K562 (cell line): ENCODE measurements around the gene LDLR. TPM values are rescaled to one million over a fixed set of nuclear protein-coding genes. Genes with fewer than 3 reads are reported as not detected.
"Not testable (repeated sequence)": the region's sequence is repeated elsewhere in the genome, so short reads cannot be mapped to it uniquely, and the experiment has no call there.

ENCODE experiments used
- ATAC-seq: fragments of 200-7000 bp; cut with Tn5 transposase; 3 replicates; pipeline ENCODE4 v1.9.1; 2020; ENCODE audit warnings: moderate library complexity
- BruUV-seq: library from RNA; stranded (reverse); fragments of 400-500 nt; replicated peaks from 2 replicates; lab custom pipeline; 2021; lab: Mats Ljungman, UMichigan
- CTCF ChIA-PET: fragments of 300-600 bp; formaldehyde crosslinking; extraction: SDS; loops from one replicate; lab custom pipeline; 2021; ENCODE audit warnings: low intra/inter-chr PET ratio; lab: Yijun Ruan, JAX
- POLR2A ChIA-PET: fragments of 300-600, 350-650 bp; sonication (Branson Sonifier 250); formaldehyde crosslinking; extraction: SDS; loops from one replicate; lab custom pipeline; 2021; ENCODE audit warnings: antibody characterized with exemption, inconsistent platforms; lab: Yijun Ruan, JAX
- DNase-seq, 4 experiments: peaks; one replicate each; pipeline versions ENCODE4 v3.0.0 to v3.0.0-alpha.2; 2011 to 2018; ENCODE audit warnings: low spot score in 3 of 4, mixed read lengths in 3 of 4; ENCODE audit errors: extremely low read depth in 1 of 4
- FAIRE-seq: peaks from 2 replicates; lab custom pipeline; 2011; peaks lifted over from hg19 to GRCh38; lab: Jason Lieb, UNC
- H2AFZ ChIP-seq: 2 replicates; pipeline ENCODE4 v1.6.0; 2011; ENCODE audit warnings: low read depth, low read length, control low read depth, inconsistent platforms
- H3K27ac ChIP-seq: fragments of 200-600 bp; 3 replicates; pipeline ENCODE4 v1.8.0; 2011; ENCODE audit warnings: low read depth, mild to moderate bottlenecking, control low read depth, inconsistent platforms, low read length, moderate library complexity, mixed read lengths; ENCODE audit errors: extremely low read depth
- H3K27me3 ChIP-seq, 2 experiments: fragments of 300-600 bp in 1 of 2; 2 replicates in 1 of 2; 3 replicates in 1 of 2; pipeline versions ENCODE4 v1.6.0 to v1.8.0; 2011; ENCODE audit warnings: inconsistent platforms in 2 of 2, low read length in 2 of 2, mild to moderate bottlenecking in 1 of 2, mixed read lengths in 1 of 2, moderate library complexity in 1 of 2; ENCODE audit not compliant: control insufficient read depth in 2 of 2, insufficient read depth in 2 of 2
- H3K36me3 ChIP-seq: fragments of 300-600 bp; 3 replicates; pipeline ENCODE4 v1.8.0; 2011; ENCODE audit warnings: mild to moderate bottlenecking, low read length, inconsistent platforms; ENCODE audit not compliant: control insufficient read depth, insufficient read depth
- H3K4me1 ChIP-seq, 2 experiments: fragments of 200-600 bp in 1 of 2; replicated peaks in 1 of 2; 2 replicates in 1 of 2; 3 replicates in 1 of 2; pipeline versions ENCODE4 v1.5.1 to v1.8.0; 2011; ENCODE audit warnings: inconsistent platforms in 2 of 2, low read length in 2 of 2, mild to moderate bottlenecking in 1 of 2, mixed read lengths in 1 of 2, moderate library complexity in 1 of 2; ENCODE audit not compliant: control insufficient read depth in 2 of 2, insufficient read depth in 2 of 2
- H3K4me2 ChIP-seq: 2 replicates; pipeline ENCODE4 v1.6.1; 2011; ENCODE audit warnings: low read length, control low read depth, inconsistent platforms, mixed read lengths; ENCODE audit not compliant: insufficient read depth
- H3K4me3 ChIP-seq: fragments of 200-600 bp; sonication (generic), shearing (Covaris generic); 2 replicates; pipeline ENCODE4 v1.5.1; 2016; ENCODE audit warnings: control low read depth, inconsistent platforms
- H3K79me2 ChIP-seq: fragments of 200-600 bp; 3 replicates; pipeline ENCODE4 v1.8.0; 2011; ENCODE audit warnings: low read length, inconsistent platforms; ENCODE audit not compliant: control insufficient read depth, insufficient read depth
- H3K9ac ChIP-seq, 2 experiments: 2 replicates each; pipeline versions ENCODE4 v1.6.0 to v1.6.1; 2011; ENCODE audit warnings: low read depth in 2 of 2, low read length in 2 of 2, control low read depth in 1 of 2, inconsistent platforms in 1 of 2, mild to moderate bottlenecking in 1 of 2, mixed read lengths in 1 of 2; ENCODE audit not compliant: insufficient read depth in 1 of 2
- H3K9me1 ChIP-seq: one replicate; pipeline ENCODE4 v1.6.0; 2011; ENCODE audit warnings: inconsistent platforms, mild to moderate bottlenecking, low read length, moderate library complexity; ENCODE audit not compliant: control insufficient read depth, insufficient read depth
- H3K9me3 ChIP-seq: replicated peaks from 2 replicates; pipeline ENCODE4 v1.5.1; 2011; ENCODE audit warnings: low read depth, low read length, inconsistent platforms; ENCODE audit not compliant: control insufficient read depth, insufficient read depth
- H4K20me1 ChIP-seq: replicated peaks from 2 replicates; pipeline ENCODE4 v1.6.1; 2011; ENCODE audit warnings: low read length, inconsistent platforms, mixed read lengths; ENCODE audit not compliant: control insufficient read depth, insufficient read depth
- ADNP ChIP-seq: fragments of 200-800 bp; sonication (Bioruptor generic); IDR thresholded peaks from 2 replicates; pipeline ENCODE4 v1.6.1; 2016; ENCODE audit warnings: missing genetic modification characterization, missing compliant biosample characterization
- HES1 ChIP-seq: fragments of 450-650 bp; IDR thresholded peaks from 2 replicates; pipeline ENCODE4 v1.6.1; 2016; ENCODE audit warnings: low read depth, mild to moderate bottlenecking, moderate library complexity
- JUND ChIP-seq, 2 experiments: IDR thresholded peaks; 2 replicates in 1 of 2; 3 replicates in 1 of 2; pipeline ENCODE4 v1.6.1; 2011; ENCODE audit warnings: borderline replicate concordance in 2 of 2, low read depth in 2 of 2, low read length in 2 of 2, improper control_type of control experiment in 1 of 2, missing biosample characterization in 1 of 2, missing genetic modification characterization in 1 of 2, missing genetic modification reagents in 1 of 2
- LCOR ChIP-seq: sonication (generic); formaldehyde crosslinking; IDR thresholded peaks from 2 replicates; pipeline ENCODE4 v1.8.0; 2022; ENCODE audit warnings: mild to moderate bottlenecking, missing genetic modification reagents
- MBD1 ChIP-seq: fragments of 250-450 bp; sonication (Bioruptor Pico); IDR thresholded peaks from 2 replicates; pipeline ENCODE4 v1.8.0; 2022; ENCODE audit warnings: inconsistent platforms
- RBM25 ChIP-seq: fragments of 200-400 bp; formaldehyde crosslinking; IDR thresholded peaks from 2 replicates; pipeline ENCODE4 v1.6.1; 2018; ENCODE audit warnings: low read length, low read depth, moderate library complexity; ENCODE audit not compliant: severe bottlenecking
- SMAD3 ChIP-seq: fragments of 450-650 bp; formaldehyde crosslinking; conservative IDR thresholded peaks from 2 replicates; pipeline ENCODE4 v1.4.0; 2020; ENCODE audit warnings: mild to moderate bottlenecking
- TRIM28 ChIP-seq: fragments of 450-650 bp; IDR thresholded peaks from 2 replicates; pipeline ENCODE4 v1.6.1; 2017
- WGBS: fragments of 100-300 bp; shearing (Covaris generic); methylation state at CpG from one replicate; pipeline ENCODE4 v1.1.6; 2016; ENCODE audit warnings: low coverage, mixed read lengths; ENCODE audit not compliant: insufficient coverage; ENCODE audit errors: missing lambda C conversion rate; 5-methylcytosine and 5-hydroxymethylcytosine counted together
- in situ Hi-C: fragments of 300-500 bp; cut with MboI; formaldehyde crosslinking; loops from 4 replicates; pipeline ENCODE4 v1.15.0; 2018; ENCODE audit warnings: inconsistent platforms, mixed read lengths
- intact Hi-C: fragments of 100-400 bp; cut with micrococcal nuclease; formaldehyde crosslinking; loops from 2 replicates; pipeline ENCODE4 v1.14.2; 2022
- polyA plus RNA-seq, 8 experiments: library from polyadenylated mRNA; depleted of rRNA in 4 of 8; stranded (reverse) in 5 of 8; unstranded in 3 of 8; fragments of >200 nt; fragmentation: Nextera tagmentation in 2 of 8; fragmentation: Illumina TruSeq in 1 of 8; extraction: Ambion mirVana in 2 of 8; extraction: Trizol in 1 of 8; gene quantifications; 2 replicates each; pipeline versions ENCODE4 v1.2.1 to v1.2.3, GENCODE V29; 2011 to 2014; ENCODE audit warnings: inconsistent platforms in 1 of 8, missing spikeins in 1 of 8
- total RNA-seq, 7 experiments: library from RNA; depleted of rRNA in 6 of 7; stranded (reverse); fragments of >200 nt in 6 of 7; fragmentation: Illumina TruSeq in 2 of 7; extraction: Trizol in 2 of 7; gene quantifications; 2 replicates each; pipeline versions ENCODE4 v1.2.1 to v1.2.3, GENCODE V29; 2011 to 2021; ENCODE audit warnings: low replicate concordance in 1 of 7

Gene LDLR
- total and polyA plus RNA-seq, 9 of the 15 experiments (the other 6 are each of a cell fraction or from before 2014, with no cell fraction given), result 19.9 to 114 (median 56.3) TPM

- H3K9ac ChIP-seq, H4K20me1 ChIP-seq, FAIRE-seq, H3K27me3 ChIP-seq, in situ Hi-C loops, BruUV-seq, H3K9me1 ChIP-seq, H3K79me2 ChIP-seq, H3K4me2 ChIP-seq, ATAC-seq, H3K36me3 ChIP-seq, H3K4me3 ChIP-seq, H3K9me3 ChIP-seq, H3K27ac ChIP-seq, intact Hi-C loops, DNase-seq: not testable (repeated sequence)
- Histone ChIP-seq H3K4me1 (peaks cover 5 to 18% of the 10 kb centered on the region in 2 experiments; a peak in 4 of 5 replicates), H2AFZ (peak overlapping the region; percentile 82; the same call in 1 of the 2 replicates)
- ChIA-PET POLR2A (interaction anchor here (0.6 to 0.7 kb wide), 2 partner anchors 24 to 71 kb away, joined by 3 read pairs; partner anchors contain the start of gene LDLR), CTCF (interaction anchor here (1.2 kb wide), 1 partner anchor 43 kb away, joined by 3 read pairs; no protein-coding TSS in a partner anchor)
- TF ChIP-seq TRIM28, result peak; percentile 74; the same call in 1 of the 2 replicates
- peak; percentile 90 for TF ChIP-seq RBM25
- TF ChIP-seq ADNP (tag), result 0 out of 2 replicates have a peak, but pooled peaks have one; percentile 9
- 100% methylated on average over 2 of the region's 2 CpGs for WGBS
Observed at GRCh38 chr19:11160440-11160768, 71.1 kb downstream of the LDLR start.

- no peaks in the 10 kb centered on the region for H4K20me1 ChIP-seq
- H3K36me3 ChIP-seq, result peaks cover 23% of the 10 kb centered on the region; the same call in 2 of the 3 replicates
- H3K9me3 ChIP-seq, result no peaks in the 10 kb centered on the region
- BruUV-seq, result TSS peak; percentile 79
- peaks cover 3 to 8% of the 10 kb centered on the region in 2 experiments; a peak in 3 of 5 replicates for H3K4me1 ChIP-seq
- H3K4me2 ChIP-seq, result no peak overlapping the region
- ATAC-seq, result no peak
- no peak overlapping the region for H3K27ac ChIP-seq
- FAIRE-seq, result no peak
- in situ Hi-C loops (no loop called here), intact Hi-C loops (no loop called here)
- ChIA-PET POLR2A (interaction anchor here (1.1 to 1.6 kb wide), 3 partner anchors 10 to 19 kb away, joined by 5 to 7 read pairs (median 6); no protein-coding TSS in a partner anchor), CTCF (no interaction called here)
- no peak for DNase-seq
- no peak overlapping the region for H3K4me3 ChIP-seq
- no peaks in the 10 kb centered on the region for H3K9me1 ChIP-seq
- no peak overlapping the region for H3K9ac ChIP-seq
- 66% methylated on average over 11 of the region's 11 CpGs for WGBS
- H3K27me3 ChIP-seq, result no peaks in the 10 kb centered on the region
- H2AFZ ChIP-seq, result no peak overlapping the region
- no peaks in the 10 kb centered on the region for H3K79me2 ChIP-seq
- TF ChIP-seq JUND (IDR thresholded peaks at IDR 0.05; ENCODE audit: borderline replicate concordance, low read depth, low read length) (no peak), JUND (tag; IDR thresholded peaks at IDR 0.05; ENCODE audit: borderline replicate concordance, low read depth, low read length) (no peak), MBD1 (CRISPR knock-in tag) (no peak), HES1 (no peak), LCOR (no peak), SMAD3 (no peak)
Observed at GRCh38 chr19:11164296-11164695, 75.0 kb downstream of the LDLR start.
